ENCODE data around the gene BCAM.

Gene BCAM

DNA sequence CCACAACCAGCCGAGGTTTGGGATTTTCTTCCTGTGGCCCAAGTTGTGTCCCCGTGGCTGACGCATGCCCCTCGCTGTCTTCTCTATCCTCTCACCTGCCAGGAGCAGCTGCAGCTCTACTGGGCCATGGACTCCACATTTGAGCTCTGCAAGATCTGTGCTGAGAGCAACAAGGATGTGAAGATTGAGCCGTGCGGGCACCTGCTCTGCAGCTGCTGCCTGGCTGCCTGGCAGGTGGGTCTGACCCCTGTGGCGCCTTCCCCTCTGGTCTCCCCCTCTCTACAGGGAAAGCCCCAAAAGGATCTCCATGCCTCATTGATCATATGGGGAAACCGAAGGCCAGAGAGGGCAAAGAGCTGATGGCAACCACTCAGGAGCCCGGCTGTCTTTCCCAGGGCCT, 16.6 kb upstream of the BCAM start:
- no peak for DNase-seq
- no peak for ATAC-seq

DNA sequence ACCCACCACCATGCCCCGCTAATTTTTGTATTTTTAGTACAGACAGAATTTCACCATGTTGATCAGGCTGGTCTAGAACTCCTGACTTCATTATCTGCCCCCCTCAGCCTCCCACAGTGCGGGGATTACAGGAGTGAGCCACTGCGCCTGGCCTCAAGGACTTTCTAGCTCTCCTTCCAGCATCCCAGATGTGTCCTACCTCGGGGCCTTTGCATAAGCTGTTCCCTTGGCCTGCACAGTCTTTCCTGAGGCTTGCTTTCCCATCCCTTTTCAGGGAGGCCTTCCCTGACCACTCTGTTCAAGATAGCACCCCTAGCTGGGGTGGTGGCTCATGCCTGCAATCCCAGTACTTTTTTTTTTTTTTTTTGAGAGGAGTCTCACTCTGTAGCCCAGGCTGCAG, 14.3 kb upstream of the BCAM start:
- ATAC-seq = no peak
- DNase-seq = no peak

DNA sequence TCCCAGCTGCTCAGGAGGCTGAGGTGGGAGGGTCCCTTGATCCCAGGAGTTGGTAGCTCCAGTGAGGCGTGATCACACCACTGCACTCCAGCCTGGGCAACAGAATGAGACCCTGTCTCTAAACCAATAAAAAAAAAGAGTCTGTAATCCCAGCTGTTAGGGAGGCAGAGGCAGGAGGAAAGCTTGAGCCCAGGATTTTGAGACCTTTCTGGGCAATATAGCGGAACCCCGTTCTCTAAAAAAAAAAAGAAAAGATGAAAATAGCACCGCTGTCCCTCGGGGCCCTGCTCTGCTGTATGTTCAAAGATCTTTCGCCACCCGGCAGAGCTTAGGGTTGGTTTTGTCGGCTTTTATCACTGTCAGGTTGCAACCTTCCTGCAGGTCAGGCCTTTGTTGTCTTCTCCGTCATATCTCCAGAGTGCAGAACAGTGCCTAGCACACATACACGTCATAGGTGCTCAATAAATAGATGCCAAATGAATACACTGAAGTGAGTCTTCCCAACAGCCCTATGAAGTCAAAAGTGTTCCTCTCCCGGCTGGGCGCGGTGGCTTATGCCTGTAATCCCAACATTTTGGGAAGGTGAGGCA, 13.4 kb upstream of the BCAM start:
- ATAC-seq (no peak), DNase-seq (no peak)

DNA sequence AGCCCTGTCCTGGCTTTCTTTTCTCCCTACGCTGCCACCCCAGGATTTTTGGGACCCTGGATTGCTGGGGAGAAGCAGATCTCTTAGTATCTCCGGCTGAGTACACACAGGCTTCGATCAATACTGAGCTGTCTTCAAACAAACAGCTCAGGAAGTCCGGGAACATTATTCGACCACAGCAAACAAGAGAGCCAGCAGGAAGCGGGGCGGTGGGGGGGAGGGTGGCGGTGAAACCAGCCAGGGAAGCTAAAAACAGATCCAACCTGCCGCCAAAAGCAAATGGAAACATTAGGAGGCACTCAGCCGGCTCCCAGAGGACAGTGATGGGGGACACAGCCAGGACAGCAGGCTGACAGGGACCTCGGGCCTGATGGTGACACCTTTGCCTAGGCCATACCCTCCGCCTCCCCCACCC, 12.2 kb upstream of the BCAM start:
- DNase-seq (no peak), ATAC-seq (no peak)

DNA sequence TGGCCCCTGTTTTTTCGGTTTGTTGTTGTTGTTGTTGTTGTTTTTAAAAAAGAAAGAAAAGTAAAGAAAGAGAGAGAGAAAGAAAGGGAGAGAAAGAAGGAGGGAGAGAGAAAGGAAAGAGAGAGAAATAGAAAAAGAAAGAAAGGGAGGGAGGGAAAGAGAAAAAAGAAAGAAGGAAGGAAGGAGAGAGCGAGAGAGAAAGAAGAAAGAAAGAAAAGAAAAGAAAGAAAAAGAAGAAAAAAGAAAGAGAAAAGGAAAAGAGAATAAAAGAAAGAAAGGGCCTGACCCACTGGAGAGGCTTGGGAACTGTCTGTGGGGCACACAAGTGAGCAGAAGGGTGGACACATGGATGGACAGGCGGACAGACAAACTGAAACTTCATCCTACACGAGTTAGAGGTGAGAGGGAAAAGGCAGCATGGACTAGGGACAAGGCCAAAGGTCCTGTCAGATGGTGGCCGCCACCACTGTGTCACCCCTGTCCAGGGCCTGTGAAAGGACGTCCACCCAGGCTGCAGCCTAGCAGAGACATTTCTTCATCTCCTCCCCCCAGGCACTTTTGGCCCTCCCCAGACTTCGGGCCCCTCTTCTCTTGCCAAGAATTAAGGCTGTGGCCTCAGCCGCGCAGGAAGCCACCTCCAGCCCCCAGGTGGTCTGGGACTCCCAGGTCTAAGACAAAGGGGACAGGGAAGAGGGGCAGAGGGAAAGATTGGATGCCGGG, 9.1 kb upstream of the BCAM start:
- no peak for DNase-seq
- ATAC-seq = no peak

DNA sequence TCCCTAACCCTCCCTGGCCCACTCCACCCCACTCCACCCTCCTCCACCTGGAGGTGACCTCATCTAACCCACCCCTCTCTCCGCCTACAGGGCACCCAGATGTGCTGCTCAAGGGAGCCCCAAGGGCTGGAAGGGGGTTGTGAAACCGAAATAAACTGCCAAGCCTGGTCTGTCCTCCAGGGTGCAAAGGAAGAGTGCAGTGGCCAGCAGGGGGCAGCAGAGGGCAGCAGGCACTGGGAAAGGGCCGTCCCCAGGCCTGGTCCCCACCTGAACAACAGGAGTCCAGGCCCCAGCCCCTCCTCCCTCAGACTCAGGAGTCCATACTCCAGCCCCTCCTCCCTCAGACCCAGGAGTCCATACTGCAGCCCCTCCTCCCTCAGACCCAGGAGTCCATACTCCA, 8.4 kb upstream of the BCAM start:
- ATAC-seq (peak; percentile 95), DNase-seq (peak; percentile 91)

DNA sequence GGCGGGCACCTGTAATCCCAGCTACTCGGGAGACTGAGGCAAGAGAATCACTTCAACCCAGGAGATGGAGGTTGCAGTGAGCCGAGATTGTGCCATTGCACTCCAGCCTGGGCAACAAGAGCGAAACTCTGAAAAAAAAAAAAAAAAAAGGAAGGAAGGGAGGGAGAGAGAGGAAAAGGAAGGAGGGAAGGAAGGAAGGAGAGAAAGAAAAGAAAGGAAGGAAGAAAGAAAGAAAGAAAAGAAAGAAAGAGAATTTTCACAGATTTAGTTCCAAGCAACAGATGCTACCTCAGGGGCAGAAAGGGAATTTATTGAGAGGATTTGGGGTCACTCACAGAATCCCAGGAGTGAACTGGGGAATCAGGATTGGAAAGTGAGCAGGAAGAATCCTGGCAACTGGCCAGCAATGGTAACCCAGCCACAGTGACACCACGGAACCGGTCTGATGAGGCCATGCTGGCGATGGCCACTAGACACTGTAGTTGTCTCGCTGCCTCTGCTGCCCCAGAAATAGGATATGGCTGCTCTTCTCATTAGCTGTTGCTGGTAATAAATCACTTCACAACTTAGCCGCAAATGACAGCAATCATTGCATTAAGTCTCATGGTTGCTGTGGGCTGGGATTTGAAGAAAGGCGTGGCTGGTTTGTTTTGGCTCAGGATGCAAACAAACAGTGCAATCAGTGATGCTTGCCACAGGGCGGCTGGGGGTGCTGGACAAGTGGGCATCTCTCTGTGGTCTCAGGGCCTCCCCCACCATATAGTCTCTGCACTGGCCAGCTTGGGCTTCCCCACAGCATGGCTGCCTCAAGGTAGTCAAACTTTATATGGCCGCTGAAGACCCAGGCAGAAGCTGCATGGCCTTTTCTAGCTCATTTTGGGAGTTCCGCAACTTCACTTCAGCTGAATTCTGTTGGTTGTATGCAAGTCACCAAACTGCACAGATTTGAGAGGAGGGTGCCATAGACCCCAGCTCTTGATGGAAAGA, 5.2 kb upstream of the BCAM start:
- no peak for ATAC-seq
- no peak for DNase-seq

DNA sequence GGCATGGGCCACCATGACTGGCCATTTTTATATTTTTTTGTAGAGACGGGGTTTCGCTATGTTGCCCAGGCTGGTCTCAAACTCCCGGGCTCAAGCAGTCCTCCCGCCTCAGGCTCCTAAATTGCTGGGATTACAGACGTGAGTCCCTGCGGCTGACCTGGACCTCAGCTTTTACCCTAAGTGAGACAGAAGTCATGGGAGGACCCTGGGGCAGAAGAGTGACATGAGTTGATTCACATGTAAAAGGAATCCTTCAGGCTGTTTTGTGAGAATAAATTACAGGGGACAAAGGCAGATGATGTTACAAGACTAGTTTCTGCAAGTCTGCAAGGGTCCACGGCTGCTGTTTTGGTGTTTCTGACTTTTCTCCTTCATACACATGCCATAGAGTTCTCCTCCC, 2.6 kb upstream of the BCAM start:
- ATAC-seq (no peak), DNase-seq (no peak)

DNA sequence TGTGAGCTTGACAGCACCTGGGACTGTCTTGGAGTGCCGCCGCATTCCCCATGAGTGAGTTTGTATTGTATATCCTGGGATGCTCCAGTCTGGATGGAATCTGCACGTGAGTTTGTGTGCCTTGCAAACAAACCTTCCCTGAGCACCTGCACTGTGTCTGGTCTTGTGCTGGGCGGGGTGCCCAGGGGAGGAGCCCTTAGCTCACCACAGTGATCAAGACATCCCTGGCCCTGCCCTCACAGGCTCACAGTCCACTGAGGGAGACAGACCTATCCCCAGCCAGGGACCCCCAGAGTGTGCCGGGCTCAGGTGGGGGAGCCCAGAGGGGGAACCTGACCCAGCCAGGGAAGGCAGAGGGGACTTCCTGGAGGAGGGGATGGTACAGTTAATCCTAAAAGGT, 1.7 kb upstream of the BCAM start:
- DNase-seq = no peak
- ATAC-seq = no peak

DNA sequence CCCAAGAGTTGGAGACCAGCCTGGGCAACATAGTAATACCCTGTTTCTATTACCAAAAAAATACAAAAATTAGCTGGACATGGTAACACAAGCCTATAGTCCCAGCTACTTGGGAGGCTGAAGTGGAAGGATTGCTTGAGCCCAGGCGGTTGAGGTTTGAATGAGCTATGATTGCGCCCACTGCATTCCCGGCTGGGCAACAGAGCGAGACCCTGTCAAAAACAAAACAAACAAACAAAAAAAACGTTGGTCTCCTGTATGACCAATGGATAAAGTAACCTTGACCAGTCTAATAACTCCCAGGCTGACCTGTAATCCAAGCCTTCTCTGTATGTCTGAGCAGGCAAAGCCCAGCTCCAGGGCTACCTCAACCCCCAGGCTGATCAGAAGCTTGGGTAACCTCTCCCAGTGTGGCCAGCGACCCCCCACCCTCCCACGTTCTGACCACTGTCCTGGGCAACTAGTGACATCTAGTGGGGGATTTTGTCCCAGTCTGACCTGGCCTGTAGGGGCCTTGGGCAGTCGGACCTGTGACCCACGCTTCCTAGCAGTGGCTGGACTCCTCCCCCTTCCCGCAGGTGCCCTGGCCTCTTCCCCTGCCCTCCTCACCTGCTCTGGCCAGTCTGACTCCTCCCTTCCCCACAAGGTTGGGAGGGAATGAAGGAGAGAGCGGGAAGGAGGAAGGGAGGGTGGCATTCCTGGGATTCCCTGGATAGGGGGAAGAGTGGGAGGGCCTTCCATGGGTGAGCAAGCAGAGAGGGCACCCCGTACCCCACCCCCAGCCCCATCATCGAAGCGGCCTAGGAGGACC, 1.0 kb upstream of the BCAM start:
- DNase-seq (no peak), ATAC-seq (no peak)

DNA sequence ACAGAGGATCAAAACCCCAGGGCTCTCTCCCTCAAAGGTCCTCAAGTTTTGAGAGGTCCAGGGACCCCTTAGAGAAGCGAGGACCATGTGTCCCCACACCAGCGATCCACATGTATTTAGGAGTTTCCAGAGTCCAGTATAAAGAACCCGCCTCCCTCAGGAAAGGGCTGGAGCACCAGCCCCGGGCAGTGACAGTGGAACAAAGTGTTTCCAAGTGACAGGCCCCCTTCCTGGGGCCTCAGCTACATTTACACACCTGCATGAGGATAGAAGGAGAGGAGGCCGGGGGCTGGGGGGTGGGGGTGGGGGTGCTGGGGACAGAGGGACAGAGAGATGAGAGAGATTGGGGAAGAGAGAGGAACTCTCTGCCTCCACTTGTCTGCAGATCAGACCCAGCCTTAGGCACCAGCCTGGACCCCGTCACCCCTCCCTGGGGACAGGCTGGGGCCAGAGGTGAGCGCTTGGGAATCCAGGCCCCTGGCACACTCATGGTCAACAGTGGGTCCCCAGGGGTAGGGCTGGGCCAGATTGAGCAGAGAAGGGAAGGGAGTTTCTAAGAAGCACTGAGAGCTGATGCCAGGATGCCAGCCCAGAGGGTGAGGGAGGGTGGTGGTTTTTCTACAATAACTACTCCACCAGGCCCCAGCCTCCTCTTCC, 802 bp downstream of the BCAM start:
- DNase-seq (no peak), ATAC-seq (no peak)

DNA sequence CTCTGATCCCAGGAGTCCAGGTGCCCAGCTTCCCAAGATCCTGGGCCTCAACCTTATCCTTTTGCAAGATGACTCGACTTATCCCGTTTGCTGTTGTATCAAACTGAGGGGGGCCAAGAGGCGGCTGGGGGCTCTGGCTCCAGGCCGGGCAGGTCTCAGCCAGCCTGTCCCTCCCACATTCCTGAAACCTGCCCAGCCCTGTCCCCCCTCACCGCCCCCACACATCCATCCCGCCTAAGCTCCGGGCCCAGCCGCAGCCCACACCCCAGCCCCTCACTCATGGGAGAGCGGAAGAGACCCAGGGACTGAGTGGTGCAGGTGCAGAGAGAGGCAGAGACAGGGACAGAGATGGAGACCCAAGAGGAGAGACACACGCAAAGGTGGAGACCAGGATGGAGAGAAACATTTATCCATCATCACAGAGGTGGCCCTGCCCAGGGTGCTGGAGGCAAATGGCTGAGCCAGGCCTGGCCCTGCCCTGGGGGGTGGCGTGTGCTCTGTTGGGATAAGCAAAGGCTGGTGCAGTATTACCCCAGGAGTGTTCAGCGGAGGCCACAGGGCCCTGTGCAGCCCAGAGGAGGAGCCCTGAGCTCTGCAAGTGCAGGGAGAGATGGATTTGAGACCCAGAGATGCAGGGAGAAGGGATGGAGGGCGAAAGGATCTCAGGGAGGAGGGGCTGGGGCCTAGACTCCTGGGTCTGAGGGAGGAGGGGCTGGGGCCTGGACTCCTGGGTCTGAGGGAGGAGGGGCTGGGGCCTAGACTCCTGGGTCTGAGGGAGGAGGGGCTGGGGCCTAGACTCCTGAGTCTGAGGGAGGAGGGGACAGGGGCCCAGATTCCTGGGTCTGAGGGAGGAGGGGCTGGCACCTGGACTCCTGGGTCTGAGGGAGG, 1.6 kb downstream of the BCAM start:
- no peak for ATAC-seq
- DNase-seq = no peak

DNA sequence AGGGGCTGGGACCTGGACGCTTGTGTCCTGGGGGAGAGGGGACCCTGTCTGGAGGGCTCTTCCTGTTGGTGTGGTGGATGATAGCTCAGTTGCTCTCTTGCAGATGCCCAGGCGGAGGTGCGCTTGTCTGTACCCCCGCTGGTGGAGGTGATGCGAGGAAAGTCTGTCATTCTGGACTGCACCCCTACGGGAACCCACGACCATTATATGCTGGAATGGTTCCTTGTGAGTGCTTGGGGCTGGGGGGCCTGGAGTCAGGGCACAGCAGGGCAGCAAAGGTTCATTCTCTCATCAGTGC, 2.2 kb downstream of the BCAM start:
- DNase-seq = no peak
- ATAC-seq = no peak

DNA sequence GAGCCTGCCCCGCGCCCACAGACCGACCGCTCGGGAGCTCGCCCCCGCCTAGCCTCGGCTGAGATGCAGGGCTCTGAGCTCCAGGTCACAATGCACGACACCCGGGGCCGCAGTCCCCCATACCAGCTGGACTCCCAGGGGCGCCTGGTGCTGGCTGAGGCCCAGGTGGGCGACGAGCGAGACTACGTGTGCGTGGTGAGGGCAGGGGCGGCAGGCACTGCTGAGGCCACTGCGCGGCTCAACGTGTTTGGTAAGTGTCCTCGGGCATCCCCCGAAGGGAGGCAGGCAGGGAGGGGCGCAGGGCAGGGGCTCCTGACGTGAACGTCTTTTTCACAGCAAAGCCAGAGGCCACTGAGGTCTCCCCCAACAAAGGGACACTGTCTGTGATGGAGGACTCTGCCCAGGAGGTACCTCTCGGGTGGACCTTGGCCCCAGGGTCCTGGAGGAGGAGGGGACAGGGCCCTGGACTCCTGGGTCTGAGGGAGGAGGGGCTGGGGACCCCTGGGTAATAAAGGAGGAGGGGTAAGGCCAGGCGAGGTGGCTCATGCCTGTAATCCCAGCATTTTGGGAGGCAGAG, 3.3 kb downstream of the BCAM start:
- DNase-seq (no peak), ATAC-seq (no peak)

DNA sequence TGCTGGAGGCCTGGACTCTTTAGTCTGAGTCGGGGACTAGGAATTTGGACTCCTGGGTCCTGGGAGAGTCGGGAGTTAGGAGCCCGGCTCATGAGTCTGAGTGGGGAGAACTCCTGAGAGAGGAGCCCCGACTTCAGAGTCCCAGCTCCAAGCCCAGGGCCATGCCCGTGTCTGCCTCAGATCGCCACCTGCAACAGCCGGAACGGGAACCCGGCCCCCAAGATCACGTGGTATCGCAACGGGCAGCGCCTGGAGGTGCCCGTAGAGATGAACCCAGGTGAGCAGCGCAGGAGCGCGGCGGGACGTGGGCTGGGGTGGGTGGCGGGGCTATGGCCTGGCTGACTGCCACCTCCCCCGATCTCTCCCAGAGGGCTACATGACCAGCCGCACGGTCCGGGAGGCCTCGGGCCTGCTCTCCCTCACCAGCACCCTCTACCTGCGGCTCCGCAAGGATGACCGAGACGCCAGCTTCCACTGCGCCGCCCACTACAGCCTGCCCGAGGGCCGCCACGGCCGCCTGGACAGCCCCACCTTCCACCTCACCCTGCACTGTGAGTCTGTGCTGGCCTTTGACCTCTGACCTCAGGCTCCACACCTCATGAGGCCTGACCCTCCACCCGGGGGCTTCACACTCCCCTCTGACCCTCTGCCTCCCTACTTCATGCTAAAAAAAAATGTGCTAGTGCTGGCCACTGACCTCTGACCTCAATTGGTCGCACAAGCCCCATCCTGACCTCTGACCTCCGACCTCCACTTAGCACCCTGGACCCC, 4.4 kb downstream of the BCAM start:
- DNase-seq (no peak), ATAC-seq (no peak)

DNA sequence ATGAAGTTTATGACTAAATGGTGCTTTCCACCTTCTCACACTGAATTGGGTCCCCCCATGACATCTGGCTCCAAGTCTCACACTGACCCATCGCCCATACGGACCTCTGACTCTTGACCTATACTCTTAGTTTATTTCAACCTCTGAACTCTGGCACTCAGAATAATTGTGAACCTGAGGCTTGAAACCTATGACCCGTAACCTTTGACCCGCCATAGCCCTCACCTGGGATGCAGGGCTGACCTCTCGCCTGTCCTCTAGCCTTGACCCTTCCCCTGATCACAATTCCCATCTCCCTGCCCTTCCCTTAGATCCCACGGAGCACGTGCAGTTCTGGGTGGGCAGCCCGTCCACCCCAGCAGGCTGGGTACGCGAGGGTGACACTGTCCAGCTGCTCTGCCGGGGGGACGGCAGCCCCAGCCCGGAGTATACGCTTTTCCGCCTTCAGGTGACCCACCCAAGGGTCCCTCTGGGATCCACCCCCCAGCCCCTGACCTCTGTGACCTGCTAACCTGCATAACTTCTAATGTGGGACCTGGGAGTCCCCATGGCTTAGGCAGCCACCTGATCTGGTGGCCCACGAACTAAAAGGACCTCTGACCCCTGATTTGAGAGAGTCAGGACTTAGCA, 5.1 kb downstream of the BCAM start:
- ATAC-seq = no peak
- DNase-seq = no peak

DNA sequence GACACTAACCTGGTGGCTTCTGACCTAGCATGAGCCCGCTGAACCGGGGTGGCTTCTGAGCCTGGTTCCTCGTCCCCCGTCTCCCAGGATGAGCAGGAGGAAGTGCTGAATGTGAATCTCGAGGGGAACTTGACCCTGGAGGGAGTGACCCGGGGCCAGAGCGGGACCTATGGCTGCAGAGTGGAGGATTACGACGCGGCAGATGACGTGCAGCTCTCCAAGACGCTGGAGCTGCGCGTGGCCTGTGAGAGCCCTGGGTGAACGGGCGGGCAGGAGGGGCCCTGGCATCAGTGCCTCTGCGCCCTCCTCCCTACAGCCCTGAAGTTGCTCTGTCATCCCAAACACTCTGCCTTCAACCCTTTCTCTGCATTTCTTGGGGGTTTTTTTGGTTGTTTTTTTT, 5.6 kb downstream of the BCAM start:
- no peak for DNase-seq
- ATAC-seq = no peak

DNA sequence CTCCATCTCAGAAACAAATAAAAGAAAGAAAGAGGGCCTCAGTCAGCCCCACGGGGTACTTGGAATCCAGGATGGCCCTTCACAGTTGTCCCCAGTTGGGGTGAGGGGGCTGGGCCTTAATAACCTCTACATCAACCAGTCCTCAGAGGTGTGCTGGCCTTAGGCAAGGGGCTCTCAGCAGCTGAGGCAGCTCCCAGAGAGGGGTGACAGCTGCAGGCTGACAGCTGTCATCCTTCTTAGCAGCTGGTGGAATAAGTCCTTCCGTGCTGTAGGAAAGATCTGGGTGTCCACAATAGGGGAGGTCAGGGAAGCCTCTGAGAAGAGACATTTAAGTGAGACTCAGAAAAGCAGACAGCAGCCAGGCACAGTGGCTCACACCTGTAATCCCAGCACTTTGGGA, 7.4 kb downstream of the BCAM start:
- DNase-seq = no peak
- no peak for ATAC-seq

DNA sequence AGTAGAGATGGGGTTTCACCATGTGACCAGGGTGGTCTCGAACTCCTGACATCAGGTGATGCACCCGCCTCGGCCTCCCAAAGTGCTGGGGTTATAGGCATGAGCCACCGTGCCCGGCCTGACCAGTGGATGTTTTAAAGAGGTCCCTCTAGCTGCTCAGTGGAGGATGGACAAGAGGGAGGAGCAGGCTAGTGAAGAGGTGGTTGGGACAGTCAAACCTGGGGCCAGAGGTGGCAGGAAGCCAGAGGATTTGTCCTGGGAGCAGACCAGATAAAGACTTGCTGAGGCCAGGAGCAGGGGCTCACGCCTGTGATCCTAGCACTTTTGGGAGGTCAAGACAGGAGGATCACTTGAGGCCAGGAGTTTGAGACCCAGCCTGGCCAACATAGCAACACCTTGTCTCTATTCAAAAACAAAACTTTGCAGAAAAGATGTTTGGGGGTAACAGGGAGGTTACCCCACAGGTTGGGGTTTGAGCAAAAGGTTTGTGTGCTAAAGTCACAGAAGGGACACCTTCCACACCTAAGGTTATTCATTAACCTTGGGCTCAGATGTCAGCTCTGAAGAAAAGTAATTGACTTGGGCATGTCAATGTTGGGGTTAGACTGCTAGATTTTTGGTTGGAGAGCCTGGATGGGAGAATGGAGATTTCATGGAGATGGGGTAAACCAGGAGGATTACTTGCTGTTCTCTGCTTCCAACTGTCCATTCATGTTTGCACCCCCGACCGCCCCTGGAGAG, 9.0 kb downstream of the BCAM start:
- ATAC-seq = no peak

More for the DNA sequence above, 9.0 kb downstream of the BCAM start:
- no peak for DNase-seq
